ENCODE results near the gene ZNF532.
"Not testable (repeated sequence)": the region's sequence is repeated elsewhere in the genome, so short reads cannot be mapped to it uniquely, and the experiment has no call there.

ZNF532 gene

DNA sequence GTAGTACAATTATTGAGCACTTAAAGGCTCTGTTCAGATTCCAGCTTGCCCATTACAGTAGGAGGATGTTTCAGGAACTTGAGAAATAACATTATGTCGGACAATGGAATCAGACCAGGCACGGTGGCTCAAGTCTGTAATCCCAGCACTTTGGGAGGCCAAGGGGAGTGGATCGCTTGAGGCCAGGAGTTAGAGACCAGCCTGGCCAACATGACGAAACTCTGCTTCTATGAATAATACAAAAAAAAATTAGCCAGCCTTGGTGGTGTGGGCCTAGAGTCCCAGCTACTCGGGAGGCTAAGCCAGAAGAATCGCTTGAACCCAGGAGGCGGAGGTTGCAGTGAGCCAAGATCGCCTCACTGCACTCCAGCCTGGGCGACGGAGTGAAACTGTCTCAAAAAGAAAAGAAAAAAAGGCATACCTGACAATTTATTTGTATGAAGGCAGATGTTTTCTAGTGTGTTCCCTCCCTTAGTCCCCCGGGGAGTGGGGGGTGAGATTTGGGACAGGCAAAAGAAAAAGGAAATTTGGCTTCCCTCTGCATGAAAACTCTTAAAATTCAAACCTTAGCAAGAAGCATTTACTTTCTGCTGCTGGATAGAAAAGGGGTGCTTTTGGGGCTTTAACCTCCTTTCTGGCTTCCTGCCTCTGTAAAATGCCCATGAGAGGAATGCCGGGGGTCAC lies 13.7 kb upstream of the ZNF532 start:
- DNase-seq (ENCODE audit: low spot score): no peak

DNA sequence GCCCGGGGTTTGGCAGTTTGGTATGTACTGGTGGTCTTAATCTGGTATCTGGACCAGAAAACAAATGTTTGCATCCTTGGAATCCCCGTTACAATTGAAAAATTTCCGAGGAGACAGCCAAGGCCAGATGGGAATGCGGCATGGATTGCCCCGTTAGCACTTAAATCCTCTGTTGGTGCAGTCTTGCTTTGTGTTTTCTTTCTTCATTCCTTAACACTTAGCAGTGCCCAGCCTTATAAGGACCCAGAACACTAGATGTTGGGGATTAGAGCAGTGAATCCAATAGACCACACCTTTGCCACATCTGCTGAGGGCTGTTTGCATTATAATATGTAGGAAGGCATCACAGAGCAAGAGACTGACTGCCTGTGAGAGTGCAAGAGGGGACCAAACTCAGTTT lies 12.8 kb upstream of the ZNF532 start:
- DNase-seq (ENCODE audit: low spot score): no peak

DNA sequence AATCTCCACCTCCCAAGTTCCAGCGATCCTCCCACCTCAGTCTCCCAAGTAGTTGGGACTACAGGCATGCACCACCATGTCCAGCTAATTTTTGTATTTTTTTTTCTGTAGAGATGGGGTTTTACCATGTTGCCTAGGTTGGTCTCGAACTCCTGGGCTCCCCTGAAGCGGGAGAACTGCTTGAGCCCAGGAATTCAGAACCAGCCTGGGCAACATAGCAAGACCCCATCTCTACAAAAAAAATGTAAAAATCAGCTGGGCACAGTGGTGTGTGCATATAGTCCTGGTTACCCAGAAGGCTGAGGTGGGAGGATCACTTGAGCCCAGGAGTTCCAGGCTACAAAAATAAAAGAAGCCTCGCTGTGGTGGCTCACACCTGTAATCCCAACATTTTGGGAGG lies 12.0 kb upstream of the ZNF532 start:
- DNase-seq (ENCODE audit: low spot score): no peak

DNA sequence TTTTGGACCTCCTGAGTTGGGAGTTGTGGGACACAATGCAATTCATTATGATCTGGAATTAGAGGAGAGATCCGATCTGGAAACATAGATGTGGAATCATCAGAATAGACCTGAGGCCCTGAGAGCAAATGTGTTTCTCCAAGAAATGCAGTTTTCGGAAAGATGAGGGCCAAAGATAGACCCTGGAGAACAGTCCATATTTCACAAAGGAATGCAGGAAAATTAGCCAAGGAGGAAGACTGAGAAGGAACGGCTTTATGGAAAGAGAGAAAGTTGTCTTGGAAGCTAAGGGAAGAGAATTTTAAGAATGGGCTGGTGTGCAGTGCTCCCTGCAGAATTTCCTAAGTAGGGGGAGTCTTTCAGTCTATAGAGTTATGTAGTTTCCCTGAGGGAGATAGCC lies 11.1 kb upstream of the ZNF532 start:
- DNase-seq (ENCODE audit: low spot score): no peak

DNA sequence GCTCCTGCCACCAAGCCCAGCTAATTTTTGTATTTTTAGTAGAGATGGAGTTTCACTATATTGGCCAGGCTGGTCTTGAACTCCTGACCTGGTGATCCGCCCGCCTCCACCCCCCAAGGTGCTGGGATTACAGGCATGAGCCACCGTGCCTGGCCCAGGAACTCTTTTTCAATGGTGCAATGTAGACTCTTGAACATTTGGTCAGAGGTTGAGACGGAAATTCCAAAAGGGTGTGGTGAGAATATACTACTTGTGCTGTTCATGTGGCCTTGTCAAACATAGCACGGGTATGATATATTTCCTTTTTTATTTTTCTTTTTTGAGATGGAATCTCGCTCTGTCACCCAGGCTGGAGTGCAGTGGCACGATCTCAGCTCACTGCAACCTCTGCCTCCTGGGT lies 9.2 kb upstream of the ZNF532 start:
- DNase-seq (ENCODE audit: low spot score): not testable (repeated sequence)

DNA sequence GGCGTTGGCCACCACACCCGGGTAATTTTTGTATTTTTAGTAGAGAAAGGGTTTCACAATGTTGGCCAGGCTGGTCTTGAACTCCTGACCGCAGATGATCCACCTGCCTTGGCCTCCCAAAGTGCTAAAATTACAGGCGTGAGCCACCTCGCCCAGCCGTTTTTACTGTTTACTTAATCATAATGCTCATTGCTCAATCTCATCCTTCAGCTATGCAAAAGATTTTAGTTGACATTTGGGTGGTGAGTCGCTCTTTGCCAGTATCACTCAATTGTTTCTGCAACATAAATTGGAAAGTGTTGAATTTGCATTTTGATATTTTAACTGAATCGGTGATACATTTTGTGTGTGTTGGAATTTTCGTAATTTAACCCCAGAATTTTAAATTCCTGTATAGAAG lies 7.8 kb upstream of the ZNF532 start:
- DNase-seq (ENCODE audit: low spot score): peak; percentile 27

DNA sequence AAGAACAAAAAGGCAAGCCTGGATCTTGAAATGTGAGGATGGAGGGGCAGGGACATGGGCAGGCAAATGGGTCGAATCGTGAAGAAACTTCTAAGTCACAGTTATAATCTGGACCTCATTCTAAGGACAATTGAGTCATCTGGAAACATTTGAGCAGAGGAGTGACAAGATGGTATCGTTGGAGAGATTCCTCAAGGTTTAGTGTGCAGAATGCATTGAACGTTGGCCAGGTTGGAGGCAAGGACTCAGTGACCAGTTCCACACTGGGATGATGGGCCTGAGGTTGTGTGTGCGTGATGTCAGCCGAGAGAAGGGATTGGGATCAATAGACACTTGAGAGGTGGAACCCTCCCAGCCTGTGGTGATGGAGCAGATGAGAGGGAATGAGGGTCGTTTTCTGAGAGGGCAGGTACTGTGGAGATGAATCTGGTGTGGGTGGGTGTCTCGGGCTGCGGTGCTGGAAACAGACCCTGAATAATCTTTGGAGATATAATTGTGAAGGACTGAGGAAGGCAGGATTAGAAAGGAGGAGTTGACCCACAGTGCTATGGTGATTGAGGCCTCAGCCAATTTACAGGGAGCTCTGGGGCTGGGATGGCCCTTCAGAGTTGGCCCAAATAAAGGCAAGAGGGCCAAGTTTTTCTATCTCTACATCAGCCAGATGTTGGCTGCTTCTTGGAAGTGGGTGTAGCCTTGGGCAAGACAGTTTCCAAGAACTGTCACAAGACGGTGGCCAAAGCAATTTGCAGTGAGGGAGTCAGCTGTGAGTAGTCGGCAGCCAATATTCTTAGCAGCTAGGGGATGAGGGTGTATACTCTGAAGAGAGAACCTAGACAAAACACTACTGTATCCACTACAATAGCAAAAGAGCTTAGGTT lies 5.8 kb upstream of the ZNF532 start:
- no peak for DNase-seq (ENCODE audit: low spot score)

DNA sequence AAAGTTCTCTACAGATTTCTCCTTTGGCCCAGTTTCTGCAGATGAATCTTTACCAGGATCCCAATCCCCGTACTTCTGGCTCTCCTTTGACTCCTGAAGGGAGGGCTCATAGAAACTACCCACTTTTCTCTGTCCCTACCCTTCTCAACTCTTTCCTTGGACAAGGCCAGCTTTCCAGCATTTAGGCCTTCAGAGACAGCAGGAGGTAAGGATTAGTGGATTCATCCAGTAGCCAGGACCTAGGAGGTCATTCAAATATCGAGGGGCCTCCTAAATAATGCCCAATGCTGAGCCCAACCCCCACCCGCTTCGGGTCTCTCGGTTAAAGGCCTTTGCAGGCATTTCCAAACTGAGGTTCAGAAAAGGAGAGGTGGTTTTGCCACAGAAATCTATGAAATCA lies 4.8 kb upstream of the ZNF532 start:
- DNase-seq (ENCODE audit: low spot score): no peak

DNA sequence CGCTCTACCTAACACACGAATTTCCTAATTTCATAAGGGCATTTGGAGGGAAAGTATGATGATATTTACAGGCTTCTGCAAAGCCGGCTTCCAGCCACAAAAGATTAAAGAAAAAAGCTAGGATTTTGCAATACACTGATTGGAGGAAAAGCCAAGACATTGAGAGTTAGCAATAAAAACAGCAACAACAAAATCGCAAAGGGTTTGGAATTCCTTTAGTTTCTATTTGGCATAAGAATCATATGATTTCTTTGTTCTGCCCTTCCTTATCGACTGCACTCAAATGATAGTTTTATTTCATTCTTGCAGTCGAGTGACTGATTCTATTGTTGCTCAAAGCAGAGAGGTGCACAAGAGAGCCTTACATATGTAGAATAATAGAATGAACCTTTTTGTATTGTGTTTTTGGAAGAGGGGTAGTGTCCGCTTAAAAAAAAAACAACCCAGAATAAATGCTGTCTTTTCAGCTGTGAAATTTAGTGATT lies 3.9 kb upstream of the ZNF532 start:
- no peak for DNase-seq (ENCODE audit: low spot score)

DNA sequence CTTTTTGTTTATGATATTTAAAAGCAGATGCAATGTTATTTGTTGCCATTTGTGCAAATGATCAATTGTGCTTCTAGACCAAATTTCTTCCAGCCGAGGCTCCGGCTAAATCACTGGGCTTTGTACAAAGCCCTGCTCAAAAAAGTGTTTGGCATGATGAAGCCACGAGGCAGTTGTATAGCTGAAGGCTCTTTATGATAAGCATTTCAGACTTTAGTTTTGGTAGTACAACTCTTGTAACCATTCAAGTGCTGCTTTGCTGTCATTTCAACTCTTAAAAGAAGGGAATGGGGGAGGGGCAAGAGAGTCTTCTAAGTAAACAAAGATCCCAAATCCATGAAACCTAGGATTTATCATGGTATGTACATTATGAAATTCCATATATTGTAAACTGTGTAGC lies 3.3 kb upstream of the ZNF532 start:
- no peak for DNase-seq (ENCODE audit: low spot score)

DNA sequence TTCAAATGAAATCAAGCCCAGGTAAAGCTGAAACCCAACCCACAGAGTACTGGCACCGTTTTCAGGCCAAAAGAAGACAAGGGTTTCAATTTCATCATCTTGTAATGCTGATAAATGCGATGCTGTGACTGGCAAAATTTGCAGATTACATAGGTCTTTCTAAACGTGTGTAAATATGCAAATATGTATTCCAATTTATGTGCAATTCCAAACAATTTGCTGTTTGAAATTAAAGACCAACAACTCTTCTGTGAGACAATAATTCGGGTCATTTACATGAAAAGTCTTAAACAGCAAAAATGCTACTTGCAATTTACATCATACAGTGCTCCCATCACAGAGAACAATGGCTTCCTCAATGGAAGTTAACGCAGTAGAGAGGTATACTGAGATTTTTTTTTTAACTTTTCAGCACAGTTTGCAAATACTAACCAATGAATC lies 2.8 kb upstream of the ZNF532 start:
- DNase-seq (ENCODE audit: low spot score): no peak

DNA sequence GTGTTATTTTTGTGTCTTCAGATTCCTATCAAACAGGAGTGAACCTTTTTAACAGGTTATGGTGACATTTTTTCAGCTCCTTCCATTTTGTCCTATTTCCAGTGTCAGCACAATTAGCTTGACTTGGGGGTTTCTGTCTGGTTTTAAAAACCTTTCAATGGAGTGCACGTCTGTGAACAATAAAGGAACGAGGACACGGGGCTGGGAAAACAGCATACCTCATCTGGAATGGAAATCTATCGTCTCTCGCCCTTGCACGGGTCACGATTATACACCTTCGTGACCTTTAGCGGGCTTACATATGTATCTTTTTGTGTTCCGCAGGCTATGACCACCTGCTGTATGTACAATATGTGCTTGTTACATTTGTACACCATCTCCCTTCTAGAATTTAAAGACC lies 2.3 kb upstream of the ZNF532 start:
- DNase-seq (ENCODE audit: low spot score): no peak

DNA sequence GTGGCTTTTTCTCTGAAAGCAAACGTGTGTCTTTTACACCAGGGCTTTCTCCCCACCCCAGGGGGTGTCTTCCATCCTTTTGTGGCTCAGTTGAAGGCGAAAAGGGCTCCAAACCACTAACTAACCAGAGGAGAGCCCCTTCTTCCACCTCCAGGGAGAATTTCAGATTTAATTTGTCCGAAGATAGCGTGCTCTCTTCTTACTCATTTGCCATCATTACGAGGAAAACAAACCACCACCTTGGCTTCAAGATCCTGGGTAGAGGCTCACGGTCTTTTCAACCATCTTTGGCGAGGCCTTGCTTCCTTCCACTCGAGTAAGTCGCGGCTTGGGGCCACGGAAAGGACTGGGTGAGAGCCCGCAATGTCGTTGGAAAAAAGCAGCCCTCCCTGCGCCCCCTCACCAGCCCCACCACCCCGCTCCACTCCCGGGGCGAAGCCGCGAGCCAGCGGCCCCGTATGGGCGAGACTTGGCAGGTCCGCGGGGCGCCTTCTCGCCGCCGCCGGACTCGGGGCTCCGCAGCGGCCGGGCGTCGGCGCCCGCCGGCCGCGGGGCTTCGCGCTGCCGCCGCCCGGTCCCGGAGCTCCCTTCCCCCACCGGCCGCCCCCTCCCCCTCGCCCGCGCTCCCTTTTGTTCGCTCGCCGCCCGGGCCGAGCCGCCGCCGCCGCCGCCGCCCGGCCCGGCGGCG lies 1.7 kb upstream of the ZNF532 start:
- no peak for DNase-seq (ENCODE audit: low spot score)

DNA sequence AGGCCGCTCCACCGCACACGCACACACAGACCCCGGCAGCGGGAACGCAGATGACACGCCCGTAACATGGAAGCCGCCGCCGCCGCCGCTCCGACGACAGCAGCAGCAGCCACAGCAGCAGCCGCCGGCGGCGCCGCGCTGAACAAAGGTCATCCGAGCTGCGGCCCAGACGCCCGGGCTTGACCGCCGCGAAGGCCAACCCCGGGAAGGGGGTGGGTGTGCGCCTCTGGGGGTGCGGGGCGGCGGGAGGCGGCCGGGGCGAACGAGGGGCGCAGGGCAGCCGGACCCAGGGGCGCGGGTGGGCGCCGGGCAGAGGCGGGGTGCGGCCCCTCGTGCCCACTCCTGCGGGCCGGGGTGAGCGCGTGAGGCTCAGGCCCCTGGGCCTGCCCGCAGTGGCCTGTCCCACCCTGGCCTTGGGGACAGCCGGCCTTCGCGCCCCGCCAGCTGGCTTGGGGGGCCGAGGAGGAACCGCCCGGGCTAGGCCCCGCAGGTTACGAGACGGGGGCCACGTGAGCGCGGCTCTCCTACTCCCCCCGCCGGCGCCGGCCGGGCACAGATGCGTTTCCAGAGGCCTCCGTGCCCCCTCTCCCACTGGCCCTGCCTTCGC lies 1.0 kb upstream of the ZNF532 start:
- DNase-seq (ENCODE audit: low spot score): no peak

DNA sequence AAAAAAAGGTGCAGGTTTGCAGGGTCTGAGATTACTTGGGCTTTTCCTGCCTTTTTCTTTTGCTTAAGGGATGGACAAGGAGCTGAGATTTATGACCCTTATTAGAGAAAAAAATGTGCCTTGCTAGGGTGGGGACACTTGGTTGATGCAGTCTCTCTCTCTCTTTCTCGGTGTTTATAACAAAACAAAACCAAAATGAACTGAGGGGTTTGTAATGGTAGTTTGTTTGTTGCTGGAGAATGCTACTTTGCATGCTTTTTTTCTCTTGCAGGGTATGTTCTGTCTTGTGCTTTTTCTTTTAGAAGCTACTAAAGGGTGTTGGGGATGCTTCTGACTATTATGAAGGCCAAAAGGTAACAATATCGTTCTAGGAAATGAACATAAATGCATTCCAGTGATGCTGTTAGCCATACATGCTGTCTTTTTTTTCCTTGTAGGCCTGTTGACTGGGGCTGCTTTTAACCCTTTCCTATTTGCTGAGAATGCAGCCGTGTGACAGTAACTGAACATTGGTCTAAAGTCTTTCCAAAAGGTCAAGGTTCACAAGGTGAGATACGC lies 435 bp downstream of the ZNF532 start:
- DNase-seq (ENCODE audit: low spot score): no peak

DNA sequence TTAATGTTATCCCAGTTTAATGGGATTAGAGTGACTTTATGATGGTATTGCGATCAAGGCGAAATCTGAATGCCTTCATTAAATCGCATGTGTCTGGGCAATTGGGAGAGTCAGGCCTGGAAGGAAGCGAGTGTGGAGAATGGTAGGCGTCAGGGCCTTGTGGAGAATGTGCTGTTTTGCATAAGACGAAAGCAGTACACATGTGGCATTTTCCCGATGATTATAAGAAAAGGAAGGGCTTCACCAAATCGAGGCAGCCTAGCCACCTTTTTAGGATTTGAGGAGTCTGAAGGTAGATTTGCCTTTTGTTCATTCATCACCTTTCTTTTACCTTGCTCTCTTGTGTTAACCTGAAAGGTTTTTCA lies 1.0 kb downstream of the ZNF532 start:
- no peak for DNase-seq (ENCODE audit: low spot score)

DNA sequence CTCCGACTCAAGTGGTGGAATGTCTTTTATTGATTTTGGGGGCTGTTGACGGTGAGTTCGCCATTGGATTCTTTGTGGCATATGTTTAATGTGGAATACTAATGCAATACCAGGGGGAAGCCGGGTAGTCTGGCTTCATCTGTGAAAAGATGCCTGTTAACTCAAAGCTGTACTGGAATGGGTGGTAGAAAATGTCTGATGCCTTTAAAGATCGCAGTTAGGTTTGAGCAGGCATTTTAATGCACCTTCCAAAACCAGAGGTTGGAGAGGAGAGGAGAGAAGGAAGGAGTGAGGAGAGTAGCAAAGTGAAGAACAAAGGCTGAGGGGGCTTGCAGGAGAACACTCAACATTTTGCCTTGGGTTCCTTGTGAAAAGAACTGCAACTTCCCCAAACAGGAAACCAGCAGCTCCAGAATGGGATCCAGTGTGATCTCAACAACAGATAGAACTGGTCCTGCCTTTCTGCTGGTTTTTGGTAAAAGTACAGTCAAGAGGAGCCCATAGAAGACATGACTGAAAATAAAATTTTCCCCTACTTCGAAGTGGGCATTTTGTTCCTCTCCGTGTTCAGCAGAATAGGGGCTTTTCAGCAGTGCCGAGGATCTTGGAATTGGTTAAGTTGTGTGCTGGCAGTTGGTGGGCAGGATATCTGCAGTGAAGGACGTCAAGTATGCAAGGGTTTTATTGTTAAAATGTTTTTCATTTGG lies 1.5 kb downstream of the ZNF532 start:
- DNase-seq (ENCODE audit: low spot score): no peak

DNA sequence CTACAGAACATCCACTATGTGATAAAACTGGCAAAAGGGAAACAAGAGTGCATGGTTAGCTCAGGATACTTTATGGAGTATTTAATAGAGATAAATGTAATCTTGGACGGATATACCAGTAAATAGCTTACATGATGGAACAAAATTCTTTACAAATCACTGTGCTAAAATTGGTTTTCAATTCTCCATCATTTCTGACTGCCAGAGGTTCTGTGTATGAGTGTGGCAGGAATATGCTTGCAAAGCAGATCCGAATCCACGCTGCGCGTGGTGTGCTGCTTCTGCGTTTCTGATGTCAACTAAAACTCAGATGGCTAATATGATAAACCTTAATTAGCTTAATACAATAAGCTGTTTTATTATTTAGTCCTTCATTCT lies 2.1 kb downstream of the ZNF532 start:
- no peak for DNase-seq (ENCODE audit: low spot score)

DNA sequence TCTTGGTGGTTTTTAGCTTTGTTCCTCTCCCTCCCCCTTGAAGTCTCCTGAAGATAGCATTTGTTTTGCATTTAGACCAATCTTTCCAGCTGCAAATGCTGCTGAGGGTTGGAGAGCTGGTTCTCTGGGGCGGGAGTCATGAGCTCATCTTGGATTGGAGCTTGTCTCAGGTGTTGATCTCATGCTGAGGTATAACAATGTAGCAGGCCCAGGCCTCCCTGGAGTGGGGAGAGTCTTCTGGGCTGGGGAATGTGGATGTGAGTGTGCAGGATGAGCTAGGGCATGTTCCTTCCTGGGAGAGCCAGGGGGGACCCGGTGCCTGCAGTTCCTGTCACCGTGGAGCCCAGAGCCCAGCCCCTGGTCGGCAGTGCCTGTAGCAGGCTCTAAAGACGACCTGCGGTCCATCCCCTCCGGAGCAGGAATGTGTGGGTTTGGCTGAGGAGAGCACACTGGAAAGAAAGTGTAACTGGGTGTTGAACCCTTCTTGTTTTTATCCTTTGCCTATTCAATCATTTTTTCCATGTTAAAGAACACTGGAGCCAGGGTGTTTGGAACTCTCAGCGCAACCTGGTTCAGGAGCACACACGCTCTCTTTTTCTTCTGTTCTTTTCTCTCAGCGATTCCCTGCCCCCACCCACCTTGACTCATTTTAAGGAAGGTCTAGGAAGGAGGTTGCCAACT lies 2.7 kb downstream of the ZNF532 start:
- DNase-seq (ENCODE audit: low spot score): no peak

DNA sequence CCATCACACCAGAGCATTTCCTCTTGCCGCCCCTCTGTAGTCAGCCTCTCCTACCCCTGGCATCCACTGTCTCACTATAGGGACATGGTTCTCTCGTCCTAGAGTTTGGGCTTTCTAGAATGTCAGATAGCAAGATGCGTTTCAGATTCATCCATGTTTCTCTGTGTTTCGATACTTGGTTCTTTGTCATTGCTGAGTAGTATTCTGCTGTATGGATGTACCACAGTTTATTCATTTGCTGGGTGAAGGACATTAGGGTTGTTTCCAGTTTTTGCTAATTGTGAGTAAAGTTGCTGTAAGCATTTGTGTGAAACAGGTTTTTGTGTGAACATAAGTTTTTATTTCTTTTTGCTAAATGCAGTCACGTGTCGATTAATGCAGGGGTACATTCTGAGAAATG lies 3.8 kb downstream of the ZNF532 start:
- DNase-seq (ENCODE audit: low spot score): no peak

DNA sequence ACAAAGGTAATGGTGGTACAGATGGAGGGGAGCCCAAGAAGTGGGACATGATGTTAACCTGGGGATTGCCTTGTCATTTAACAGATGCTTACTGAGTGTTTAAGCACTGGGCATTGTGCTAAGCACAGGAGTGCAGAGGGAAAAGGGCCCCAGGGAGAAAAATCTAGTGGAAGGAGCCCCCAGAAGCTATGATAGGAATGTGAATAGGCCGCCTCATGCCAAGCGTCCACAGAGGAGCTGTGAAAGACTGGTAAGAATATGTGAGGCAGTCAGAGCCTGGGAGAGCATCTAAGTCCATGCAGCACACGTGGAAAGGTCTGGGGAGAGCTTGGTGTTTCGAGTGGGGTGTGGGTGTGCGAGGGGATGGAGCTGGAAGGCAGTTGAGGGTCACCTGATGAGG lies 5.5 kb downstream of the ZNF532 start:
- no peak for DNase-seq (ENCODE audit: low spot score)
